MM.1S (cell line): ENCODE results near the gene SLC38A8.

Experiments used
- DNase-seq: peaks from one replicate; pipeline ENCODE4 v3.0.0-alpha.2; 2015
- H2AFZ ChIP-seq: fragments of 300-600 bp; sonication (generic); 2 replicates; pipeline ENCODE4 v1.6.0; 2016; ENCODE audit warnings: antibody characterized with exemption, low read length
- H3F3A ChIP-seq: fragments of 300-600 bp; sonication (generic); 2 replicates; pipeline ENCODE4 v1.6.1; 2016; ENCODE audit warnings: mild to moderate bottlenecking, antibody characterized with exemption, low read length, moderate library complexity, mixed read lengths; ENCODE audit not compliant: insufficient read depth
- H3K27ac ChIP-seq: fragments of 300-600 bp; sonication (generic); 2 replicates; pipeline ENCODE4 v1.5.1; 2016; ENCODE audit warnings: mild to moderate bottlenecking, low read length
- H3K27me3 ChIP-seq: fragments of 300-600 bp; sonication (generic); replicated peaks from 2 replicates; pipeline ENCODE4 v1.6.0; 2016; ENCODE audit warnings: low read length; ENCODE audit not compliant: insufficient read depth
- H3K36me3 ChIP-seq: fragments of 300-600 bp; sonication (generic); replicated peaks from 2 replicates; pipeline ENCODE4 v1.6.1; 2016; ENCODE audit warnings: mild to moderate bottlenecking, low read length, mixed read lengths; ENCODE audit not compliant: insufficient read depth
- H3K4me1 ChIP-seq: fragments of 300-600 bp; sonication (generic); 2 replicates; pipeline ENCODE4 v1.6.1; 2016; ENCODE audit warnings: low read length, mixed read lengths
- H3K4me2 ChIP-seq: fragments of 300-600 bp; sonication (generic); 2 replicates; pipeline ENCODE4 v1.6.0; 2016; ENCODE audit warnings: low read depth, low read length
- H3K4me3 ChIP-seq: fragments of 300-600 bp; sonication (generic); 2 replicates; pipeline ENCODE4 v1.5.1; 2016; ENCODE audit warnings: low read length, mixed read lengths
- H3K79me2 ChIP-seq: fragments of 300-600 bp; sonication (generic); 2 replicates; pipeline ENCODE4 v1.6.1; 2016; ENCODE audit warnings: mixed run types, low read length, mixed read lengths
- H3K9ac ChIP-seq: fragments of 300-600 bp; sonication (generic); 2 replicates; pipeline ENCODE4 v1.6.1; 2016; ENCODE audit warnings: low read length, mixed read lengths
- H3K9me2 ChIP-seq: fragments of 300-600 bp; sonication (generic); replicated peaks from 2 replicates; pipeline ENCODE4 v1.6.1; 2016; ENCODE audit warnings: mild to moderate bottlenecking, low read length, mixed read lengths; ENCODE audit not compliant: insufficient read depth
- H3K9me3 ChIP-seq: fragments of 300-600 bp; sonication (generic); replicated peaks from 2 replicates; pipeline ENCODE4 v1.6.1; 2016; ENCODE audit warnings: mild to moderate bottlenecking, low read length, mixed read lengths; ENCODE audit not compliant: insufficient read depth
- H4K20me1 ChIP-seq: fragments of 300-600 bp; sonication (generic); 2 replicates; pipeline ENCODE4 v1.6.1; 2016; ENCODE audit warnings: mild to moderate bottlenecking, low read length, moderate library complexity, mixed read lengths; ENCODE audit not compliant: insufficient read depth
- CTCF ChIP-seq: fragments of 300-600 bp; sonication (generic); IDR thresholded peaks from 2 replicates; pipeline ENCODE4 v1.5.1; 2016; ENCODE audit warnings: antibody characterized with exemption, low read length, mixed read lengths
- EZH2 ChIP-seq: fragments of 300-600 bp; sonication (generic); optimal IDR thresholded peaks from 2 replicates; pipeline ENCODE3; 2017; ENCODE audit warnings: low read depth, mild to moderate bottlenecking, antibody characterized with exemption, low read length, mixed read lengths
- EZH2phosphoT487 ChIP-seq: fragments of 300-600 bp; sonication (generic); IDR thresholded peaks from 2 replicates; pipeline ENCODE4 v1.6.1; 2018; ENCODE audit warnings: antibody characterized with exemption, low read length

SLC38A8 gene

GRCh38 chr16:84042308-84042878, at the start of gene SLC38A8:
Gene SLC38A8, minus strand, starts transcription at chr16:84042795. Its CDS starts 638 bp downstream, at chr16:84042157.
- Histone ChIP-seq H3K4me1 (no peaks in the 10 kb centered on the region), H3K27me3 (peaks cover 18% of the 10 kb centered on the region; the same call in 1 of the 2 replicates), H3K9ac (no peak within 1 kb of the TSS), H3K4me2 (no peak within 1 kb of the TSS), H3K79me2 (no peaks in the 10 kb centered on the region), H3K9me2 (no peaks in the 10 kb centered on the region), H3K36me3 (no peaks in the 10 kb centered on the region), H3F3A (no peaks in the 10 kb centered on the region), H2AFZ (no peak within 1 kb of the TSS), H4K20me1 (no peaks in the 10 kb centered on the region), H3K27ac (no peak within 1 kb of the TSS), H3K4me3 (no peak within 1 kb of the TSS), H3K9me3 (no peaks in the 10 kb centered on the region)
- DNase-seq = no peak
- TF ChIP-seq EZH2 (no peak), EZH2phosphoT487 (no peak), CTCF (no peak)

- no peaks in the 10 kb centered on the region for H3K9me2 ChIP-seq
- no peak overlapping the region for H3K9ac ChIP-seq
- no peaks in the 10 kb centered on the region for H3K9me3 ChIP-seq
- H3K4me1 ChIP-seq = peaks cover 36% of the 10 kb centered on the region
- H3K36me3 ChIP-seq = no peaks in the 10 kb centered on the region; the same call in 1 of the 2 replicates
- no peaks in the 10 kb centered on the region for H4K20me1 ChIP-seq
- H2AFZ ChIP-seq = no peak overlapping the region
- H3K79me2 ChIP-seq = peaks cover 32% of the 10 kb centered on the region
- H3K4me3 ChIP-seq = no peak overlapping the region
- TF ChIP-seq CTCF (no peak), EZH2 (no peak), EZH2phosphoT487 (no peak)
- H3K27me3 ChIP-seq = no peaks in the 10 kb centered on the region
- no peak for DNase-seq
- no peak overlapping the region for H3K27ac ChIP-seq
- H3K4me2 ChIP-seq = no peak overlapping the region
- H3F3A ChIP-seq = peaks cover 23% of the 10 kb centered on the region
These were observed 48.9 kb upstream of the SLC38A8 start for GRCh38 chr16:84091460-84091859.

GRCh38 chr16:84090211-84090610, 47.6 kb upstream of the SLC38A8 start:
- no peak overlapping the region for H3K9ac ChIP-seq
- no peak overlapping the region for H3K4me3 ChIP-seq
- no peaks in the 10 kb centered on the region; the same call in 1 of the 2 replicates for H3K36me3 ChIP-seq
- H3K9me3 ChIP-seq = no peaks in the 10 kb centered on the region
- TF ChIP-seq CTCF (no peak), EZH2 (no peak), EZH2phosphoT487 (no peak)
- no peaks in the 10 kb centered on the region for H3K27me3 ChIP-seq
- peaks cover 24% of the 10 kb centered on the region for H3K79me2 ChIP-seq
- H3K9me2 ChIP-seq = no peaks in the 10 kb centered on the region
- no peak for DNase-seq
- peaks cover 31% of the 10 kb centered on the region for H3F3A ChIP-seq
- H3K27ac ChIP-seq = peak overlapping the region; percentile 95; the same call in 1 of the 2 replicates
- no peak overlapping the region for H3K4me2 ChIP-seq
- H2AFZ ChIP-seq = no peak overlapping the region
- peaks cover 44% of the 10 kb centered on the region for H3K4me1 ChIP-seq
- H4K20me1 ChIP-seq = no peaks in the 10 kb centered on the region
